H9 (cell line): ENCODE data around the gene DGUOK. TPM values are rescaled to one million over a fixed set of nuclear protein-coding genes. Genes with fewer than 3 reads are reported as not detected.

Experiments used
- DNase-seq: peaks from one replicate; pipeline ENCODE4 v3.0.0-alpha.2; 2017
- H2AFZ ChIP-seq: one replicate; pipeline ENCODE4 v1.6.1; 2013; ENCODE audit warnings: mild to moderate bottlenecking, low read length, control low read depth, moderate library complexity
- H2AK5ac ChIP-seq: 2 replicates; pipeline ENCODE4 v1.6.1; 2013; ENCODE audit warnings: low read length, control low read depth, mixed read lengths; ENCODE audit not compliant: insufficient read length
- H2BK120ac ChIP-seq: one replicate; pipeline ENCODE4 v1.6.1; 2013; ENCODE audit warnings: low read depth, mild to moderate bottlenecking, low read length, control low read depth, inconsistent platforms; ENCODE audit not compliant: poor library complexity, severe bottlenecking
- H2BK12ac ChIP-seq: 2 replicates; pipeline ENCODE4 v1.6.1; 2013; ENCODE audit warnings: low read length, control low read depth, mixed read lengths, low read depth; ENCODE audit not compliant: insufficient read length
- H2BK15ac ChIP-seq: 2 replicates; pipeline ENCODE4 v1.6.1; 2013; ENCODE audit warnings: low read depth, low read length, control low read depth
- H2BK20ac ChIP-seq: one replicate; pipeline ENCODE4 v1.6.1; 2013; ENCODE audit warnings: low read depth, mild to moderate bottlenecking, low read length, control low read depth, inconsistent platforms; ENCODE audit not compliant: poor library complexity, severe bottlenecking
- H2BK5ac ChIP-seq: 2 replicates; pipeline ENCODE4 v1.6.1; 2013; ENCODE audit warnings: low read length, control low read depth, mixed read lengths; ENCODE audit not compliant: insufficient read length
- H3K14ac ChIP-seq: 2 replicates; pipeline ENCODE4 v1.6.1; 2013; ENCODE audit warnings: low read length, control low read depth; ENCODE audit not compliant: insufficient read depth
- H3K18ac ChIP-seq: 2 replicates; pipeline ENCODE4 v1.6.1; 2013; ENCODE audit warnings: low read depth, mild to moderate bottlenecking, mixed read lengths, low read length, control low read depth; ENCODE audit not compliant: insufficient read length
- H3K23ac ChIP-seq: 2 replicates; pipeline ENCODE4 v1.6.1; 2013; ENCODE audit warnings: low read length, control low read depth, mixed read lengths, low read depth; ENCODE audit not compliant: insufficient read length
- H3K23me2 ChIP-seq: 2 replicates; pipeline ENCODE4 v1.6.1; 2013; ENCODE audit warnings: low read depth, mild to moderate bottlenecking, mixed read lengths, low read length, control low read depth; ENCODE audit not compliant: insufficient read length, poor library complexity, severe bottlenecking
- H3K27ac ChIP-seq: 2 replicates; pipeline ENCODE4 v1.5.1; 2013; ENCODE audit warnings: low read length, control low read depth, mixed read lengths, low read depth; ENCODE audit not compliant: insufficient read length
- H3K27me3 ChIP-seq: 2 replicates; pipeline ENCODE4 v1.6.1; 2013; ENCODE audit warnings: low read length, control low read depth, inconsistent platforms; ENCODE audit not compliant: insufficient read depth
- H3K4ac ChIP-seq: 2 replicates; pipeline ENCODE4 v1.6.1; 2013; ENCODE audit warnings: low read depth, mild to moderate bottlenecking, control low read depth, inconsistent platforms, low read length, moderate library complexity
- H3K4me1 ChIP-seq: 2 replicates; pipeline ENCODE4 v1.6.1; 2013; ENCODE audit warnings: low read length, control low read depth, inconsistent platforms; ENCODE audit not compliant: insufficient read depth
- H3K4me2 ChIP-seq: 2 replicates; pipeline ENCODE4 v1.6.1; 2013; ENCODE audit warnings: low read length, control low read depth, mixed read lengths; ENCODE audit not compliant: insufficient read length, insufficient read depth
- H3K56ac ChIP-seq: 2 replicates; pipeline ENCODE4 v1.6.1; 2013; ENCODE audit warnings: low read depth, mild to moderate bottlenecking, mixed read lengths, low read length, control low read depth; ENCODE audit not compliant: insufficient read length
- H3K79me1 ChIP-seq: 2 replicates; pipeline ENCODE4 v1.6.1; 2013; ENCODE audit warnings: low read depth, mild to moderate bottlenecking, moderate library complexity, low read length, control low read depth, inconsistent platforms; ENCODE audit not compliant: insufficient read depth, poor library complexity, severe bottlenecking
- H3K79me2 ChIP-seq: 2 replicates; pipeline ENCODE4 v1.6.1; 2013; ENCODE audit warnings: low read length, control low read depth, inconsistent platforms; ENCODE audit not compliant: insufficient read depth
- H3K9ac ChIP-seq: 2 replicates; pipeline ENCODE4 v1.6.1; 2013; ENCODE audit warnings: low read length, control low read depth, mixed read lengths; ENCODE audit not compliant: insufficient read length; ENCODE audit errors: extremely low read depth
- H3K9me3 ChIP-seq: one replicate; pipeline ENCODE4 v1.6.1; 2013; ENCODE audit warnings: low read depth, low read length, inconsistent platforms; ENCODE audit not compliant: control insufficient read depth
- H3T11ph ChIP-seq: one replicate; pipeline ENCODE4 v1.6.1; 2013; ENCODE audit warnings: mild to moderate bottlenecking, low read length, control low read depth, inconsistent platforms
- H4K20me1 ChIP-seq: one replicate; pipeline ENCODE4 v1.6.1; 2013; ENCODE audit not compliant: control insufficient read depth, insufficient read length, insufficient read depth
- H4K5ac ChIP-seq: 2 replicates; pipeline ENCODE4 v1.6.1; 2013; ENCODE audit warnings: low read depth, mild to moderate bottlenecking, mixed read lengths, low read length, control low read depth; ENCODE audit not compliant: insufficient read length
- H4K8ac ChIP-seq: replicated peaks from 2 replicates; pipeline ENCODE4 v1.6.1; 2013; ENCODE audit warnings: low read length, control low read depth, mixed read lengths, low read depth; ENCODE audit not compliant: insufficient read length
- H4K91ac ChIP-seq: 2 replicates; pipeline ENCODE4 v1.6.1; 2013; ENCODE audit warnings: low read depth, mild to moderate bottlenecking, moderate library complexity, mixed read lengths, low read length, control low read depth; ENCODE audit not compliant: insufficient read length
- H3K27ac Mint-ChIP-seq, 3 experiments: 2 replicates in 2 of 3; 3 replicates in 1 of 3; pipeline ENCODE4 v1.8.0; 2020 to 2021; ENCODE audit warnings: mixed read lengths in 3 of 3, mild to moderate bottlenecking in 1 of 3, moderate library complexity in 1 of 3
- H3K27me3 Mint-ChIP-seq: 2 replicates; pipeline ENCODE4 v1.8.0; 2021; ENCODE audit warnings: low read depth, mild to moderate bottlenecking, moderate library complexity, mixed read lengths
- H3K36me3 Mint-ChIP-seq, 3 experiments: 2 replicates in 2 of 3; 3 replicates in 1 of 3; pipeline ENCODE4 v1.8.0; 2020 to 2021; ENCODE audit warnings: low read depth in 3 of 3, mixed read lengths in 3 of 3; ENCODE audit not compliant: insufficient read depth in 1 of 3
- H3K4me1 Mint-ChIP-seq, 2 experiments: 2 replicates each; pipeline ENCODE4 v1.8.0; 2020; ENCODE audit warnings: mixed read lengths in 2 of 2
- H3K4me3 Mint-ChIP-seq, 2 experiments: 2 replicates in 1 of 2; 3 replicates in 1 of 2; pipeline ENCODE4 v1.8.0; 2020 to 2021; ENCODE audit warnings: mild to moderate bottlenecking in 2 of 2, mixed read lengths in 2 of 2, moderate library complexity in 1 of 2
- H3K9me3 Mint-ChIP-seq, 2 experiments: 2 replicates in 1 of 2; 3 replicates in 1 of 2; pipeline ENCODE4 v1.8.0; 2020; ENCODE audit warnings: mild to moderate bottlenecking in 2 of 2, mixed read lengths in 2 of 2, moderate library complexity in 1 of 2
- WGBS: extraction: QIAGEN DNeasy Blood & Tissue Kit; methylation state at CpG from one replicate; pipeline ENCODE4 v1.1.7; 2013; ENCODE audit warnings: missing lambda C conversion rate, low lambda C conversion rate, mixed read lengths; ENCODE audit not compliant: insufficient read length; ENCODE audit errors: extremely low coverage; 5-methylcytosine and 5-hydroxymethylcytosine counted together
- total RNA-seq: library from RNA; stranded (reverse); gene quantifications from 2 replicates; pipeline ENCODE4 v1.2.1, GENCODE V29; 2021
- TF ChIP-seq, protein P1 (sequence below): fragments of 200-600 bp; sonication (generic); conservative IDR thresholded peaks from 3 replicates; pipeline ENCODE4 v1.8.0; 2021; ENCODE audit warnings: antibody characterized with exemption, mild to moderate bottlenecking

The DGUOK gene
- total RNA-seq, 1 experiment from 2014 or later: 98.5 TPM

DNA sequence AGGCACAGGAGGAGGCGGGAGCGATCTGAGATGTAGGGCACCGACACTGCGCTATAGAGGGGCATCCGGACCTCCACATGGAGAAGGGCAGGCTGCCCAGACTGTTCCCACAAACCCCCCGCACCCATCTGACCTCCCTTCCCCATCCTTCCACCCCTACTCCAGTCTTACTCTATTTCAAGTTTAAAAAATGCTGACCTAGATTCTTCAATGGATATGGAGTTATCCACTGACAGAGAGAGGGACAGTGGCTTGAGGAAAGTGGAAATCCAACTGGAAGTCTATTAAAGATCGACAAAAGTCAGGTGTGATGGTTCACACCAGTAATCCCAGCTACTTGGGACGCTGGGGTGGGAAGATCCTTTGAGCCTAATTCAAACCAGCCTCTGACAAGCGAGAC is 5.1 kb upstream of the DGUOK start:
- no peak overlapping the region for H2BK15ac ChIP-seq
- Mint-ChIP-seq H3K36me3 (no peaks in the 10 kb centered on the region), H3K27ac (no peak overlapping the region), H3K4me1 (peaks cover 14 to 16% of the 10 kb centered on the region in 2 experiments), H3K27me3 (peaks cover 14% of the 10 kb centered on the region), H3K4me3 (no peak overlapping the region), H3K9me3 (no peaks in the 10 kb centered on the region)
- no peak overlapping the region for H3K9ac ChIP-seq
- no peak for DNase-seq
- no peak overlapping the region for H3K18ac ChIP-seq
- no peaks in the 10 kb centered on the region for H3K27me3 ChIP-seq
- no peak overlapping the region for H3K27ac ChIP-seq
- H4K5ac ChIP-seq: no peak overlapping the region
- H2BK5ac ChIP-seq: no peak overlapping the region
- no peak overlapping the region for H3K4me2 ChIP-seq
- H3K79me1 ChIP-seq: no peaks in the 10 kb centered on the region
- no peaks in the 10 kb centered on the region for H4K20me1 ChIP-seq
- no peak overlapping the region for H2BK120ac ChIP-seq
- H3K23ac ChIP-seq: no peak overlapping the region
- no peak overlapping the region for H3K56ac ChIP-seq
- no peak overlapping the region for H2BK20ac ChIP-seq
- H3K14ac ChIP-seq: no peak overlapping the region
- H4K91ac ChIP-seq: no peak overlapping the region
- H3K4ac ChIP-seq: no peak overlapping the region
- no peaks in the 10 kb centered on the region for H3K23me2 ChIP-seq
- no peak overlapping the region for H4K8ac ChIP-seq
- H3K4me1 ChIP-seq: no peaks in the 10 kb centered on the region
- TF ChIP-seq, protein P1, sequence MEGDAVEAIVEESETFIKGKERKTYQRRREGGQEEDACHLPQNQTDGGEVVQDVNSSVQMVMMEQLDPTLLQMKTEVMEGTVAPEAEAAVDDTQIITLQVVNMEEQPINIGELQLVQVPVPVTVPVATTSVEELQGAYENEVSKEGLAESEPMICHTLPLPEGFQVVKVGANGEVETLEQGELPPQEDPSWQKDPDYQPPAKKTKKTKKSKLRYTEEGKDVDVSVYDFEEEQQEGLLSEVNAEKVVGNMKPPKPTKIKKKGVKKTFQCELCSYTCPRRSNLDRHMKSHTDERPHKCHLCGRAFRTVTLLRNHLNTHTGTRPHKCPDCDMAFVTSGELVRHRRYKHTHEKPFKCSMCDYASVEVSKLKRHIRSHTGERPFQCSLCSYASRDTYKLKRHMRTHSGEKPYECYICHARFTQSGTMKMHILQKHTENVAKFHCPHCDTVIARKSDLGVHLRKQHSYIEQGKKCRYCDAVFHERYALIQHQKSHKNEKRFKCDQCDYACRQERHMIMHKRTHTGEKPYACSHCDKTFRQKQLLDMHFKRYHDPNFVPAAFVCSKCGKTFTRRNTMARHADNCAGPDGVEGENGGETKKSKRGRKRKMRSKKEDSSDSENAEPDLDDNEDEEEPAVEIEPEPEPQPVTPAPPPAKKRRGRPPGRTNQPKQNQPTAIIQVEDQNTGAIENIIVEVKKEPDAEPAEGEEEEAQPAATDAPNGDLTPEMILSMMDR: no peak
- WGBS: no CpG with 5 or more reads among the region's 9 CpGs
- H3K79me2 ChIP-seq: no peaks in the 10 kb centered on the region
- H2AK5ac ChIP-seq: no peak overlapping the region
- no peak overlapping the region for H2BK12ac ChIP-seq
- no peaks in the 10 kb centered on the region for H3K9me3 ChIP-seq
- no peak overlapping the region for H3T11ph ChIP-seq
- H2AFZ ChIP-seq: no peak overlapping the region
